Measurements from ENCODE around the gene ZDHHC11B.
"Not testable (repeated sequence)": the region's sequence is repeated elsewhere in the genome, so short reads cannot be mapped to it uniquely, and the experiment has no call there.

Gene ZDHHC11B

DNA sequence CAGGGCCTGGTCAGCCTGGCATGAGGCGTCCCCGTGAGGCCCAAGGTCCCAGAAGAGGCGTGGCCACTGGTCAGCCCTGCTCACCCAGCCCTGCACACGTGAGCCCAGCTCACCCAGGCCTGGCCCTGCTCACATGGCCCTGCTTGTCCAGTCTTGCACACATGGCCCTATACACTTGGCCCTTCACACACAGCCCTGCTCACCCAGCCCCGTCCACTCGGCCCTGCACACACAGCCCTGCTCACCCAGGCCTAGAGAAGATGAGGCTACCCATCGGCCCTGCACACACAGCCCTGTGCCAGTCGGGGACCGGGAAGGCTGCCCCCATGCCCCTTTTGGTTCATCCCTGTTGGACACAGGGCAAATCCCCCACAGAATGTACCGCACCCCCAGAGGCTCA, 28.4 kb downstream of the ZDHHC11B start:
- DNase-seq (ENCODE audit: low read depth, low spot score) = no peak
- in situ Hi-C loops (cut with HindIII; ENCODE audit: low sequenced_read_pairs) = no loop called here
- TF ChIP-seq CTCF (IDR thresholded peaks at IDR 0.05; ENCODE audit: low read depth, low read length) = no peak
- no peak overlapping the region for H3K4me3 ChIP-seq (ENCODE audit: low read depth, low read length)

GRCh38 chr5:754143-754632, 30.3 kb downstream of the ZDHHC11B start:
- H3K4me3 ChIP-seq (ENCODE audit: low read depth, low read length); in situ Hi-C loops (cut with HindIII; ENCODE audit: low sequenced_read_pairs); DNase-seq (ENCODE audit: low read depth, low spot score): not testable (repeated sequence)

GRCh38 chr5:753567-754142, 30.9 kb downstream of the ZDHHC11B start:
- DNase-seq (ENCODE audit: low read depth, low spot score); in situ Hi-C loops (cut with HindIII; ENCODE audit: low sequenced_read_pairs); H3K4me3 ChIP-seq (ENCODE audit: low read depth, low read length): not testable (repeated sequence)

DNA sequence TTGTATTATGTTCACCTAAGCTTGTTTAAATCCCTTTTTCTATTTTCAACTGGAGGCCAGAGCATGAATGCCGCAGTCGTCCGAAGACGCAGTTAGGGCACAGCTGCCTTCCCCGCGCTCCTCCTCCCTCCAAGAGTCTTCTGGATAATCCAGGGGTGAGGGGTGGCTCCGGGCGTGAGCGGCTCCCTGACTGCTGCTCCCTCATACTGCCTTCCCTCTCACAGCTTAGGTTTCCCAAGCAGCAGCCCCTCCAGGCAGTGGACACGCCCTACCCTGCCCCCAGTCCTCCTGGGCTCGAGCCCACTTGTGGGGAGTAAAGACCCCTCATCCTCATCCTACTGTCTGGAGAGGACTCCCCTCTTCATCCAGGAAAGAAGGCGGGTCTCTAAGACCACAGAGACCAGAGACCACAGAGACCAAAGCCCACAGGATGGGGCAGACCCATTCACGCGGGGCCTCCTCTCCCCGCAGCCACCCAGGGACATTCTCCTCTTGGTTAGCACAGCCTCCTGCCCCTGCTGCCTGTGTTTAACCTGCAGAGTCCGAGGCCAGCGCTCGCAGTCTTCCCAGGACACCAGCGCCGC, 31.9 kb downstream of the ZDHHC11B start:
- in situ Hi-C loops (cut with HindIII; ENCODE audit: low sequenced_read_pairs); DNase-seq (ENCODE audit: low read depth, low spot score); H3K4me3 ChIP-seq (ENCODE audit: low read depth, low read length): not testable (repeated sequence)

GRCh38 chr5:751992-752391, 32.5 kb downstream of the ZDHHC11B start:
- DNase-seq (ENCODE audit: low read depth, low spot score); in situ Hi-C loops (cut with HindIII; ENCODE audit: low sequenced_read_pairs): not testable (repeated sequence)

GRCh38 chr5:751496-751895, 33.0 kb downstream of the ZDHHC11B start:
- DNase-seq (ENCODE audit: low read depth, low spot score) = no peak
- no peak for TF ChIP-seq CTCF (IDR thresholded peaks at IDR 0.05; ENCODE audit: low read depth, low read length)
- H3K4me3 ChIP-seq (ENCODE audit: low read depth, low read length) = no peak overlapping the region
- in situ Hi-C loops (cut with HindIII; ENCODE audit: low sequenced_read_pairs) = no loop called here

More at GRCh38 chr5:751992-752391, 32.5 kb downstream of the ZDHHC11B start:
- H3K4me3 ChIP-seq (ENCODE audit: low read depth, low read length) = not testable (repeated sequence)

DNA sequence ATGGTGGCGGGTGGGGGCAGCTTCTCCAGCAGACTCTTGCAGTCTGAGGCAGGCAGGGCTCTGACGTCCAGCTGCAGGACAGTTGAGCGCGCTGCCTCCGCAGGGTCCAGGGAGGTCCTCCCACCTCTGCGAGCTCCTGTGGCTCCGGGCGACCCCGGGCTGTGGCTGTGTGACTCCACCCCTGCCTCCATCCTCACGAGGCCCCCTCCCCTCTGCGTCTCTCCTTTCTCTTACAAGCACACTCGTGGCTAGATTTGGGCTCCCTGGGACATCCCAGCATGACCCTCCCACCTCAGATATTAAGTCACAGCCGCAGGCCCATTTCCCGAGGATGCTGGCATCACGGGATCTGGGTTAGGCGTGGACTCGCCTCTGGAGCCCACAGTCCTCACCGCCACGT, 34.3 kb downstream of the ZDHHC11B start:
- in situ Hi-C loops (cut with HindIII; ENCODE audit: low sequenced_read_pairs); DNase-seq (ENCODE audit: low read depth, low spot score); H3K4me3 ChIP-seq (ENCODE audit: low read depth, low read length): not testable (repeated sequence)

DNA sequence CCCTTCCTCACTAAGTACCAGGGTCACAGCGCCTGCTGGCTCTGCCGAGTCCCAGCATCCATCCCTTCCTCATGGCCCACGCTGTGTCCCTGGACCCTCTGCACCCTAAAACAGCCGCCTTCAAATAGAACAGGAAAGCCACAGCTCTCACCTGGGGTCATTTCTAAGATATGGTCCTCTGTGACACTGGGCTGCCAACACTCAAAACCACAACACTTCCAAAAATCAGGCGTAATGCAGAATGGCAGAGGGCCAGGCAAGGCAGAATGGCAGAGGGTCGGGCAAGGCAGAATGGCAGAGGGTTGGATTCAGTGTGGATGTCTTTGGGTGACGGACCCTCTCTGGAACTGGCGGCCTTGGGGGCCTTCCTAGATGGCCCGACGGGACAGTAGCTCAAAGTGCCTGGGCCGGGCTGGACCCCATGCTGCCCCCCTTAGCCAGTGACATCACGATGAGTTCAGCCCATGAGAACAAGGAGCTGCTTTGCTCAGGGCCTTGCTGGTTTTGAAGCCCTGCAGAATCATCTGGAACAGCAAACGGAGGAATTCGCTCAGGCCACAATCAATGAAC, 35.3 kb downstream of the ZDHHC11B start:
- H3K4me3 ChIP-seq (ENCODE audit: low read depth, low read length) = no peak overlapping the region
- no peak for DNase-seq (ENCODE audit: low read depth, low spot score)
- in situ Hi-C loops (cut with HindIII; ENCODE audit: low sequenced_read_pairs) = no loop called here
- no peak for TF ChIP-seq CTCF (IDR thresholded peaks at IDR 0.05; ENCODE audit: low read depth, low read length)

- DNase-seq (ENCODE audit: low read depth, low spot score); in situ Hi-C loops (cut with HindIII; ENCODE audit: low sequenced_read_pairs): not testable (repeated sequence)
Measured at GRCh38 chr5:748011-748980, 36.2 kb downstream of the ZDHHC11B start.

GRCh38 chr5:747303-747844, 37.2 kb downstream of the ZDHHC11B start:
- H3K4me3 ChIP-seq (ENCODE audit: low read depth, low read length); DNase-seq (ENCODE audit: low read depth, low spot score); in situ Hi-C loops (cut with HindIII; ENCODE audit: low sequenced_read_pairs): not testable (repeated sequence)

More at GRCh38 chr5:748011-748980, 36.2 kb downstream of the ZDHHC11B start:
- H3K4me3 ChIP-seq (ENCODE audit: low read depth, low read length) = not testable (repeated sequence)

Measured in astrocyte of the spinal cord (primary cell).